Astrocyte of the hippocampus (primary cell): ENCODE results near the gene IL1A.

Experiments
- DNase-seq: peaks from one replicate; pipeline ENCODE4 v3.0.0; 2011; ENCODE audit warnings: low read depth, low spot score

The IL1A gene

GRCh38 chr2:112762276-112762675, 22.0 kb downstream of the IL1A start:
- DNase-seq = no peak

GRCh38 chr2:112760149-112760548, 24.1 kb downstream of the IL1A start:
- no peak for DNase-seq

- DNase-seq = no peak
Observed at GRCh38 chr2:112758711-112759110, 25.6 kb downstream of the IL1A start.

GRCh38 chr2:112757265-112757664, 27.0 kb downstream of the IL1A start:
- DNase-seq = no peak

- DNase-seq = no peak
Observed at GRCh38 chr2:112756207-112756606, 28.1 kb downstream of the IL1A start.

- DNase-seq = no peak
Observed at GRCh38 chr2:112755444-112755843, 28.8 kb downstream of the IL1A start.

GRCh38 chr2:112754564-112754963, 29.7 kb downstream of the IL1A start:
- DNase-seq = no peak

- DNase-seq = no peak
Observed at GRCh38 chr2:112752667-112753066, 31.6 kb downstream of the IL1A start.

GRCh38 chr2:112751451-112752197, 32.7 kb downstream of the IL1A start:
- peak; percentile 33 for DNase-seq

- peak; percentile 27 for DNase-seq
Observed at GRCh38 chr2:112750560-112750843, 33.8 kb downstream of the IL1A start.

- peak; percentile 86 for DNase-seq
Observed at GRCh38 chr2:112749755-112750559, 34.3 kb downstream of the IL1A start.

- DNase-seq = no peak
Observed at GRCh38 chr2:112740527-112740926, 43.8 kb downstream of the IL1A start.

GRCh38 chr2:112737542-112738232, 46.6 kb downstream of the IL1A start:
- no peak for DNase-seq

- no peak for DNase-seq
Observed at GRCh38 chr2:112733871-112734270, 50.4 kb downstream of the IL1A start.

GRCh38 chr2:112733456-112733855, 50.8 kb downstream of the IL1A start:
- no peak for DNase-seq

GRCh38 chr2:112731479-112731878, 52.8 kb downstream of the IL1A start:
- DNase-seq = no peak

- DNase-seq = no peak
Observed at GRCh38 chr2:112730791-112731190, 53.5 kb downstream of the IL1A start.

- DNase-seq = no peak
Observed at GRCh38 chr2:112730216-112730615, 54.1 kb downstream of the IL1A start.

GRCh38 chr2:112728378-112729175, 55.7 kb downstream of the IL1A start:
- no peak for DNase-seq

GRCh38 chr2:112728029-112728362, 56.3 kb downstream of the IL1A start:
- no peak for DNase-seq

- no peak for DNase-seq
Observed at GRCh38 chr2:112727276-112728028, 56.8 kb downstream of the IL1A start.
